T-helper 2 cell (primary cell): Measurements from ENCODE around the gene ACVR2A.

ENCODE experiments used
- DNase-seq, 5 experiments: peaks; one replicate each; pipeline versions ENCODE4 v3.0.0 to v3.0.0-alpha.2; 2012 to 2022

The ACVR2A gene

GRCh38 chr2:147927053-147927588, 82.3 kb downstream of the ACVR2A start:
- no peak for DNase-seq

GRCh38 chr2:147933931-147934330, 89.1 kb downstream of the ACVR2A start:
- DNase-seq = no peak

- DNase-seq = no peak
These were observed 90.2 kb downstream of the ACVR2A start for GRCh38 chr2:147934881-147935620.

- DNase-seq = peak in 2 of 5 experiments; percentile 6 to 32
These were observed 93.0 kb downstream of the ACVR2A start for GRCh38 chr2:147937744-147938349.

- no peak for DNase-seq
These were observed 94.5 kb downstream of the ACVR2A start for GRCh38 chr2:147939313-147939712.

- no peak for DNase-seq
These were observed 100.8 kb downstream of the ACVR2A start for GRCh38 chr2:147945660-147946059.

- no peak for DNase-seq
These were observed 107.3 kb downstream of the ACVR2A start for GRCh38 chr2:147952118-147952517.

- DNase-seq = no peak
These were observed 123.7 kb downstream of the ACVR2A start for GRCh38 chr2:147968571-147968970.

GRCh38 chr2:147976102-147976501, 131.3 kb downstream of the ACVR2A start:
- no peak for DNase-seq

- DNase-seq = no peak
These were observed 132.8 kb downstream of the ACVR2A start for GRCh38 chr2:147977679-147978078.
